ENCODE measurements around the gene MED10. TPM values are rescaled to one million over a fixed set of nuclear protein-coding genes. Genes with fewer than 3 reads are reported as not detected.

MED10 gene
- polyA plus RNA-seq, 1 donor (not counting 4 experiments of a cell fraction or from before 2014, with no cell fraction given), result 38.8 TPM

- no peak overlapping the region for H3K9ac ChIP-seq (ENCODE audit: control insufficient read depth, extremely low read depth, insufficient read depth, low read length)
- H3K36me3 ChIP-seq (ENCODE audit: control insufficient read depth in 2 of 2, extremely low read depth in 1 of 2, insufficient read depth in 2 of 2, low read length in 2 of 2), result no peaks in the 10 kb centered on the region
- no peaks in the 10 kb centered on the region for H3K27me3 ChIP-seq (ENCODE audit: control insufficient read depth, extremely low read depth, insufficient read depth, low read length)
- dilution Hi-C loops (cut with MboI; ENCODE audit: extremely low pct_ligation_motif_present, low sequenced_read_pairs), result no loop called here
- no peaks in the 10 kb centered on the region for H4K20me1 ChIP-seq (ENCODE audit: control insufficient read depth, extremely low read depth, insufficient read depth, low read length)
- peaks cover 4% of the 10 kb centered on the region for H3K4me1 ChIP-seq (ENCODE audit: control insufficient read depth, extremely low read depth, insufficient read depth, low read length)
- no peak for DNase-seq (ENCODE audit: low read depth, low spot score)
- no peak overlapping the region for H3K4me2 ChIP-seq (ENCODE audit: control insufficient read depth, extremely low read depth, insufficient read depth, low read depth, low read length)
- no peaks in the 10 kb centered on the region for H3K79me2 ChIP-seq (ENCODE audit: control insufficient read depth, insufficient read depth, low read length)
- H3K27ac ChIP-seq (ENCODE audit: control insufficient read depth, insufficient read depth, low read length), result no peak overlapping the region
- H3K4me3 ChIP-seq (ENCODE audit: control insufficient read depth in 2 of 3, extremely low read depth in 1 of 3, insufficient read depth in 2 of 3, low read depth in 1 of 3, low read length in 3 of 3), result no peak overlapping the region
- TF ChIP-seq, protein P1, sequence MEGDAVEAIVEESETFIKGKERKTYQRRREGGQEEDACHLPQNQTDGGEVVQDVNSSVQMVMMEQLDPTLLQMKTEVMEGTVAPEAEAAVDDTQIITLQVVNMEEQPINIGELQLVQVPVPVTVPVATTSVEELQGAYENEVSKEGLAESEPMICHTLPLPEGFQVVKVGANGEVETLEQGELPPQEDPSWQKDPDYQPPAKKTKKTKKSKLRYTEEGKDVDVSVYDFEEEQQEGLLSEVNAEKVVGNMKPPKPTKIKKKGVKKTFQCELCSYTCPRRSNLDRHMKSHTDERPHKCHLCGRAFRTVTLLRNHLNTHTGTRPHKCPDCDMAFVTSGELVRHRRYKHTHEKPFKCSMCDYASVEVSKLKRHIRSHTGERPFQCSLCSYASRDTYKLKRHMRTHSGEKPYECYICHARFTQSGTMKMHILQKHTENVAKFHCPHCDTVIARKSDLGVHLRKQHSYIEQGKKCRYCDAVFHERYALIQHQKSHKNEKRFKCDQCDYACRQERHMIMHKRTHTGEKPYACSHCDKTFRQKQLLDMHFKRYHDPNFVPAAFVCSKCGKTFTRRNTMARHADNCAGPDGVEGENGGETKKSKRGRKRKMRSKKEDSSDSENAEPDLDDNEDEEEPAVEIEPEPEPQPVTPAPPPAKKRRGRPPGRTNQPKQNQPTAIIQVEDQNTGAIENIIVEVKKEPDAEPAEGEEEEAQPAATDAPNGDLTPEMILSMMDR (optimal IDR thresholded peaks at IDR 0.05 in 1 of 3, IDR thresholded peaks at IDR 0.05 in 1 of 3, conservative IDR thresholded peaks at IDR 0.05 in 1 of 3; ENCODE audit: extremely low read depth in 1 of 3, insufficient read depth in 2 of 3, low read length in 3 of 3), result no peak
- TF ChIP-seq EZH2 (IDR thresholded peaks at IDR 0.05; ENCODE audit: low read length), result no peak
- no peaks in the 10 kb centered on the region for H3K9me1 ChIP-seq (ENCODE audit: control insufficient read depth, extremely low read depth, insufficient read depth, low read length)
- no peaks in the 10 kb centered on the region for H3K9me3 ChIP-seq (ENCODE audit: control insufficient read depth, low read depth, low read length)
- H2AFZ ChIP-seq (ENCODE audit: control insufficient read depth, low read length), result no peak overlapping the region
- FAIRE-seq, result no peak
Observed at GRCh38 chr5:6408260-6408596, 29.9 kb upstream of the MED10 start.

DNA sequence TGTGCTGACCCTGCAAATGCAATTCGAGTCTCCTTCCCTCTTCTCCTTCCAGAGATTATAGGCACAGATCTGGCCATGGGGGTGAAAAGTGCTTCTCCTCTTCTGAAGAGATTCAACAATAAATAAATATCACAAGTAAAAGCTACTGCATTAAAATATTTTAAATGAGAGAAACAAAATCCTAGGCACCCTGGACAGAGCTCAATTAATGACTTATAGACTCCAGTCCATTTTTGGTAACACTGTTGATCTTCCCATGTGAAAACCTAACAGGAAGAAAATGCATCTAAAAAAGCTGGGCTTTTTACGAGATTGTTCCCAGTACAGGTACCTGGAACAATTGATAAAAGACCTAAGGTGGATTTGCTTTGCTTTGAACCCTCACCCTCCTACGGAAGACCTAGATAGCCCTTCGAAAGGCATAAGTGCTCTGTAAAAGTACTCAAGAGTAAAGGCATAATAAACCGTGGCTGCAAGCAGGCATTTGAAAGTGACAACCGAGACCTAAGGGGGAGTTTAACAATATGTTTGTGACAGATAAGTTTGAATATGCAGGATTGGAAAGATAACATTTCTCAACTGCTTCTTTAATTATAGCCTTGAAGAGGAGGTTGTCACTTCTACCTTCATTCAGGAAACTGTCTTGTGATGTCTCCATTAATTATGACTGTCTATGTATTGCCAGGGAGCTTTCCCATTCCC is 29.4 kb upstream of the MED10 start:
- no peak overlapping the region for H3K27ac ChIP-seq (ENCODE audit: control insufficient read depth, insufficient read depth, low read length)
- dilution Hi-C loops (cut with MboI; ENCODE audit: extremely low pct_ligation_motif_present, low sequenced_read_pairs), result no loop called here
- no peaks in the 10 kb centered on the region for H3K9me3 ChIP-seq (ENCODE audit: control insufficient read depth, low read depth, low read length)
- H2AFZ ChIP-seq (ENCODE audit: control insufficient read depth, low read length), result no peak overlapping the region
- H3K4me2 ChIP-seq (ENCODE audit: control insufficient read depth, extremely low read depth, insufficient read depth, low read depth, low read length), result no peak overlapping the region
- no peak overlapping the region for H3K9ac ChIP-seq (ENCODE audit: control insufficient read depth, extremely low read depth, insufficient read depth, low read length)
- TF ChIP-seq EZH2 (IDR thresholded peaks at IDR 0.05; ENCODE audit: low read length), result no peak
- TF ChIP-seq, protein P1 (optimal IDR thresholded peaks at IDR 0.05 in 1 of 3, IDR thresholded peaks at IDR 0.05 in 1 of 3, conservative IDR thresholded peaks at IDR 0.05 in 1 of 3; ENCODE audit: extremely low read depth in 1 of 3, insufficient read depth in 2 of 3, low read length in 3 of 3), result no peak
- no peaks in the 10 kb centered on the region for H3K36me3 ChIP-seq (ENCODE audit: control insufficient read depth in 2 of 2, extremely low read depth in 1 of 2, insufficient read depth in 2 of 2, low read length in 2 of 2)
- H3K4me1 ChIP-seq (ENCODE audit: control insufficient read depth, extremely low read depth, insufficient read depth, low read length), result peaks cover 5% of the 10 kb centered on the region
- no peak overlapping the region for H3K4me3 ChIP-seq (ENCODE audit: control insufficient read depth in 2 of 3, extremely low read depth in 1 of 3, insufficient read depth in 2 of 3, low read depth in 1 of 3, low read length in 3 of 3)
- H3K9me1 ChIP-seq (ENCODE audit: control insufficient read depth, extremely low read depth, insufficient read depth, low read length), result no peaks in the 10 kb centered on the region
- H4K20me1 ChIP-seq (ENCODE audit: control insufficient read depth, extremely low read depth, insufficient read depth, low read length), result no peaks in the 10 kb centered on the region
- FAIRE-seq, result no peak
- H3K27me3 ChIP-seq (ENCODE audit: control insufficient read depth, extremely low read depth, insufficient read depth, low read length), result no peaks in the 10 kb centered on the region
- no peaks in the 10 kb centered on the region for H3K79me2 ChIP-seq (ENCODE audit: control insufficient read depth, insufficient read depth, low read length)
- no peak for DNase-seq (ENCODE audit: low read depth, low spot score)

Measured in keratinocyte (primary cell).